Activated CD8-positive, alpha-beta T cell treated with anti-CD3 and anti-CD28 coated beads for 36 hours (primary cell): ENCODE measurements around the gene TBXAS1. TPM values are rescaled to one million over a fixed set of nuclear protein-coding genes. Genes with fewer than 3 reads are reported as not detected.

ENCODE experiments used
- ATAC-seq: fragments of 200-7000 bp; cut with Tn5 transposase; one replicate; pipeline ENCODE4 v1.10.0; 2021; ENCODE audit warnings: mild to moderate bottlenecking, moderate library complexity
- CTCF ChIA-PET: fragments of 350-600 bp; sonication (Branson Sonifier 250); formaldehyde crosslinking; loops from one replicate; lab custom pipeline; 2021; ENCODE audit warnings: antibody characterized with exemption; lab: Charles Lee
- POLR2A ChIA-PET: fragments of 350-600 bp; sonication (Branson Sonifier 250); formaldehyde crosslinking; loops from one replicate; lab custom pipeline; 2021; ENCODE audit warnings: antibody characterized with exemption; lab: Charles Lee
- DNase-seq: peaks from one replicate; pipeline ENCODE4 v3.0.0-alpha.2; 2020
- H3K27ac Mint-ChIP-seq: one replicate; pipeline ENCODE4 v1.8.0; 2021; ENCODE audit warnings: mild to moderate bottlenecking, mixed read lengths
- H3K27me3 Mint-ChIP-seq: one replicate; pipeline ENCODE4 v1.8.0; 2021; ENCODE audit warnings: mixed read lengths
- H3K36me3 Mint-ChIP-seq: one replicate; pipeline ENCODE4 v1.8.0; 2021; ENCODE audit warnings: low read depth, mixed read lengths
- H3K4me1 Mint-ChIP-seq: one replicate; pipeline ENCODE4 v1.8.0; 2021; ENCODE audit warnings: low read depth, mixed read lengths
- H3K4me3 Mint-ChIP-seq: one replicate; pipeline ENCODE4 v1.8.0; 2021; ENCODE audit warnings: mild to moderate bottlenecking, moderate library complexity, mixed read lengths
- H3K9me3 Mint-ChIP-seq: one replicate; pipeline ENCODE4 v1.8.0; 2021; ENCODE audit warnings: mixed read lengths
- intact Hi-C: fragments of 100-400 bp; cut with micrococcal nuclease; formaldehyde crosslinking; loops from one replicate; pipeline ENCODE4 v1.10.0; 2022
- total RNA-seq, 2 experiments: library from RNA; stranded (reverse); gene quantifications; one replicate each; pipeline ENCODE4 v1.2.3, GENCODE V29; 2021
- TF ChIP-seq, protein P1 (sequence below): fragments of 200-600 bp; IDR thresholded peaks from one replicate; pipeline ENCODE4 v1.8.0; 2022; ENCODE audit warnings: antibody characterized with exemption, mild to moderate bottlenecking

TBXAS1 gene
- total RNA-seq, 2 experiments from 2014 or later, result 1.5 to 2.1 TPM

DNA sequence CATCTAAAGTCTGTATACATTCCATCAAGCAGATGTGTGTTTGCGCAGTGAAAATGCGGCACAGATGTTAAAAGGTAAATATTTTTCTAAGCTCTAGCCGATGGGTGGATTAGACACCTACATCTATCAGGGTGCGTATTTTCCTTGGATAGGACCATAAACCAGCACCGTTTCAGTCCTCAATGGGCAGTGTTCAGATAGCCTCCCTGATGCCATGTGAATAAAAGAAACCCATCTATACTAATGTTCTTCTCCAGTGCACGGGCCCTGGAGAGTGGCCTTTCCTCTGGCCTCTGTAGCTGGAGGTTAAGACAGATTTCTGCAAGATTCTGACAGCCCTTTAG lies 130.2 kb downstream of the TBXAS1 start:
- Mint-ChIP-seq H3K4me1 (no peaks in the 10 kb centered on the region), H3K27me3 (no peaks in the 10 kb centered on the region), H3K4me3 (no peak overlapping the region), H3K36me3 (no peaks in the 10 kb centered on the region), H3K9me3 (no peaks in the 10 kb centered on the region), H3K27ac (no peak overlapping the region)
- no peak for ATAC-seq
- ChIA-PET CTCF (interaction anchor here (0.6 to 0.7 kb wide), 2 partner anchors 43 to 1464 kb away, joined by 3 read pairs; no protein-coding TSS in a partner anchor), POLR2A (interaction anchor here (0.5 kb wide), 1 partner anchor 91 kb away, joined by 3 read pairs; no protein-coding TSS in a partner anchor)
- intact Hi-C loops, result loop anchor here (10.0 kb wide), 1 partner anchor 56 kb away; no protein-coding TSS in a partner anchor
- TF ChIP-seq, protein P1, sequence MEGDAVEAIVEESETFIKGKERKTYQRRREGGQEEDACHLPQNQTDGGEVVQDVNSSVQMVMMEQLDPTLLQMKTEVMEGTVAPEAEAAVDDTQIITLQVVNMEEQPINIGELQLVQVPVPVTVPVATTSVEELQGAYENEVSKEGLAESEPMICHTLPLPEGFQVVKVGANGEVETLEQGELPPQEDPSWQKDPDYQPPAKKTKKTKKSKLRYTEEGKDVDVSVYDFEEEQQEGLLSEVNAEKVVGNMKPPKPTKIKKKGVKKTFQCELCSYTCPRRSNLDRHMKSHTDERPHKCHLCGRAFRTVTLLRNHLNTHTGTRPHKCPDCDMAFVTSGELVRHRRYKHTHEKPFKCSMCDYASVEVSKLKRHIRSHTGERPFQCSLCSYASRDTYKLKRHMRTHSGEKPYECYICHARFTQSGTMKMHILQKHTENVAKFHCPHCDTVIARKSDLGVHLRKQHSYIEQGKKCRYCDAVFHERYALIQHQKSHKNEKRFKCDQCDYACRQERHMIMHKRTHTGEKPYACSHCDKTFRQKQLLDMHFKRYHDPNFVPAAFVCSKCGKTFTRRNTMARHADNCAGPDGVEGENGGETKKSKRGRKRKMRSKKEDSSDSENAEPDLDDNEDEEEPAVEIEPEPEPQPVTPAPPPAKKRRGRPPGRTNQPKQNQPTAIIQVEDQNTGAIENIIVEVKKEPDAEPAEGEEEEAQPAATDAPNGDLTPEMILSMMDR, result no peak
- no peak for DNase-seq

DNA sequence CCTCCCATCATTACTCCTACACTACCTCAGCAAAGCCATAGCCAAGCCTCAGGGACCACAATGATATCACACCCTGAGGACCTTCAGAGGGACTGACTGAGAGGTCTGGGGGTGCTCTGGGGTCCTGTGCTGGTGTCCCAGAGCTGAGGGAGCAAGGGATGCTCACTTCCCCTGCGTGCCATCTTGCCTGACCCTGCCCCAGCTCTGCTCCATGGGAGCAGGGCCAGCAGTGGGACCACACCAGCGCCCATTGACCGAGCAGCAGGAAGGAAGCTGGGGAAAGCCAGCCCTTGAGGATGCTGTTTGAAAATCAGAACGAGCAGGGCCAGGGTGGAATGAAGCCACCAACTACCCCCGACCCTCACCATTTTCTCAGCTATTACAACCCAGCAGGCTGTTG lies 130.7 kb downstream of the TBXAS1 start:
- H3K27me3 Mint-ChIP-seq, result no peaks in the 10 kb centered on the region
- intact Hi-C loops, result loop anchor here (10.0 kb wide), 1 partner anchor 55 kb away; no protein-coding TSS in a partner anchor
- H3K36me3 Mint-ChIP-seq, result no peaks in the 10 kb centered on the region
- POLR2A ChIA-PET, result interaction anchor here (0.5 to 0.6 kb wide), 3 partner anchors 91 to 358 kb away, joined by 3 read pairs; no protein-coding TSS in a partner anchor
- CTCF ChIA-PET, result interaction anchor here (0.7 kb wide), 1 partner anchor 43 kb away, joined by 3 read pairs; no protein-coding TSS in a partner anchor
- DNase-seq (no peak), ATAC-seq (no peak)
- no peak overlapping the region for H3K4me3 Mint-ChIP-seq
- no peaks in the 10 kb centered on the region for H3K9me3 Mint-ChIP-seq
- H3K4me1 Mint-ChIP-seq, result no peaks in the 10 kb centered on the region
- TF ChIP-seq, protein P1, result no peak
- no peak overlapping the region for H3K27ac Mint-ChIP-seq

DNA sequence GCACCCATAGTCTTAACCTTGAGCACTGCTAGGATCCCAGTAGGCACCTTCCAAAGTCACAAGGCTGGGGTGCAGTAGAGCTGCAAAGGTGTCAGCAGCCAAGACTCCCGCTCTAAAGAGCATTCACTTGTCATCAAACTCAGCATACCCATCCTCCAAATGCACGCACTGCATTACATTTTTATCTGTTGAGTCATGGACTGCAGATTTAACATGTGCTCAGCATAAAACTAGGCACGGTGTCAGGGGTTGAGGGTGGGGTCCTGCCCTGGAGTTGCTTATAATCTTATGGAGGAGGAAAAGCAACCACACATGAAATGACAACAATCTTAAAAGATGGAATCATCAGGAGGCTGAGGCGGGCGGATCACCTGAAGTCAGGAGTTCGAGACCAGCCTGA lies 131.1 kb downstream of the TBXAS1 start:
- intact Hi-C loops, result no loop called here
- Mint-ChIP-seq H3K36me3 (no peaks in the 10 kb centered on the region), H3K4me1 (no peaks in the 10 kb centered on the region), H3K9me3 (no peaks in the 10 kb centered on the region), H3K27ac (no peak overlapping the region), H3K4me3 (no peak overlapping the region), H3K27me3 (no peaks in the 10 kb centered on the region)
- ChIA-PET POLR2A (interaction anchor here (0.6 kb wide), 2 partner anchors 128 to 358 kb away, joined by 3 read pairs; no protein-coding TSS in a partner anchor), CTCF (interaction anchor here (1.0 kb wide), 1 partner anchor 358 kb away, joined by 5 read pairs; no protein-coding TSS in a partner anchor)
- TF ChIP-seq, protein P1, result no peak
- ATAC-seq (no peak), DNase-seq (no peak)

DNA sequence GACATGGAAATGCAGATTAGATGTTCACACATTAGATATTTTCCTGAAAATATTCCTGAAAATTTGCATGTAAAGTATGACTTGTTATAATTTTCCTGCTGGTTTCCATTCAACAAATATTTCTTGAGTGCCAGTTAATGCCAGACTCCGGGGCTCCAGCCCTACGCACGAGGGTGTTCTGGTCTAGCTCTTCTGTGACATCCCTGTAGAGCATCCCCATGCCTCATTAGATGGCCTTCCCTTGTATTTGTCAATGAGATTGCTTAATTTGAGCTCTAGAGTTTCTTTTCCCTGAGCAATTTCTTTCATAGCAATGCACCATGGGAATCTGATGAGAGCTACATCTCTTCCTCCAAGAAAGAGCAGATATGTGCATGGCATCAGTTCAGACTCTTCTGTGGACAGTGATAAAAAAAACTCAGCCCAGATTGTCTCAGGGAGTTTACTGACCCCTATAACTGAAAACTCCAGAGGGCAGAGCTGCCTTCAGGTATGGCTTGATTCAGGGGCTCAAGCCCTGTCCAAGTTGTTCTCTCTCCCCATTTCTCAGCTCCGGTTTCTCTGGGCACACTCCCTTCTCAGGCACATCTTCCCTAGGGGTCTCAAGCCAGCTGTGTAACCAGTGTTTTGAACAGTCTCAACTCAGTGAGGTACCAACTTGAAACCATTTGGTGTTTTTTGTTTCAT lies 137.0 kb downstream of the TBXAS1 start:
- CTCF ChIA-PET, result interaction anchor here (0.6 to 1.2 kb wide), 4 partner anchors 9 to 320 kb away, joined by 3 read pairs; no protein-coding TSS in a partner anchor
- POLR2A ChIA-PET, result no interaction called here

More for the DNA sequence above, 137.0 kb downstream of the TBXAS1 start:
- H3K27ac Mint-ChIP-seq, result no peak overlapping the region
- H3K36me3 Mint-ChIP-seq, result no peaks in the 10 kb centered on the region
- TF ChIP-seq, protein P1, result no peak
- no peaks in the 10 kb centered on the region for H3K4me1 Mint-ChIP-seq
- ATAC-seq (no peak), DNase-seq (no peak)
- intact Hi-C loops, result no loop called here
- no peak overlapping the region for H3K4me3 Mint-ChIP-seq
- H3K27me3 Mint-ChIP-seq, result no peaks in the 10 kb centered on the region
- H3K9me3 Mint-ChIP-seq, result no peaks in the 10 kb centered on the region
